AG09309 (cell line): ENCODE measurements around the gene MAST4.

ENCODE experiments used
- DNase-seq: peaks from one replicate; pipeline ENCODE4 v3.0.0-alpha.2; 2010; ENCODE audit warnings: low read depth
- H3K4me3 ChIP-seq: 2 replicates; pipeline ENCODE4 v1.5.1; 2011; ENCODE audit warnings: mild to moderate bottlenecking, low read depth, low read length, moderate library complexity; ENCODE audit not compliant: control insufficient read depth
- CTCF ChIP-seq: IDR thresholded peaks from 2 replicates; pipeline ENCODE4 v1.5.1; 2011; ENCODE audit warnings: mild to moderate bottlenecking, low read depth, low read length, inconsistent platforms; ENCODE audit not compliant: insufficient read depth, control insufficient read depth; ENCODE audit errors: missing control alignments

MAST4 gene

GRCh38 chr5:67195406-67196275, 599.4 kb downstream of the MAST4 start:
- no peak for TF ChIP-seq CTCF
- H3K4me3 ChIP-seq, result no peak overlapping the region
- no peak for DNase-seq

GRCh38 chr5:67196537-67197059, 600.4 kb downstream of the MAST4 start, which contains the start of gene CD180:
TSS of gene CD180 (minus strand) at chr5:67196799. CDS start at chr5:67196641, 158 bp downstream.
- no peak within 1 kb of the TSS for H3K4me3 ChIP-seq
- no peak for DNase-seq
- no peak for TF ChIP-seq CTCF

- TF ChIP-seq CTCF, result no peak
- DNase-seq, result no peak
- H3K4me3 ChIP-seq, result no peak overlapping the region
These were observed 601.3 kb downstream of the MAST4 start for GRCh38 chr5:67197536-67197935.

GRCh38 chr5:67198917-67199316, 602.7 kb downstream of the MAST4 start:
- H3K4me3 ChIP-seq, result no peak overlapping the region
- TF ChIP-seq CTCF, result no peak
- no peak for DNase-seq

- TF ChIP-seq CTCF, result no peak
- no peak overlapping the region for H3K4me3 ChIP-seq
- DNase-seq, result no peak
These were observed 603.7 kb downstream of the MAST4 start for GRCh38 chr5:67199859-67200258.

- DNase-seq, result no peak
- no peak overlapping the region for H3K4me3 ChIP-seq
- no peak for TF ChIP-seq CTCF
These were observed 604.8 kb downstream of the MAST4 start for GRCh38 chr5:67200809-67201562.
